Measurements from ENCODE around the gene ATP11A.
A peak's percentile ranks its signal among the peaks of the same experiment; 100 is the strongest.

The ATP11A gene

GRCh38 chr13:112744168-112745021, 54.6 kb downstream of the ATP11A start:
- peak; percentile 35 for DNase-seq

- DNase-seq = no peak
These were observed 56.2 kb downstream of the ATP11A start for GRCh38 chr13:112746044-112746443.

GRCh38 chr13:112747256-112747655, 57.4 kb downstream of the ATP11A start:
- no peak for DNase-seq

- DNase-seq = no peak
These were observed 59.3 kb downstream of the ATP11A start for GRCh38 chr13:112748947-112749735.

GRCh38 chr13:112750570-112750969, 60.7 kb downstream of the ATP11A start:
- DNase-seq = no peak

GRCh38 chr13:112751617-112752016, 61.8 kb downstream of the ATP11A start:
- DNase-seq = no peak

GRCh38 chr13:112752211-112752610, 62.4 kb downstream of the ATP11A start:
- no peak for DNase-seq

GRCh38 chr13:112752711-112753541, 63.1 kb downstream of the ATP11A start:
- no peak for DNase-seq

GRCh38 chr13:112753833-112754232, 64.0 kb downstream of the ATP11A start:
- DNase-seq = no peak

GRCh38 chr13:112754281-112755025, 64.6 kb downstream of the ATP11A start:
- no peak for DNase-seq

- DNase-seq = no peak
These were observed 65.5 kb downstream of the ATP11A start for GRCh38 chr13:112755331-112755730.

- DNase-seq = no peak
These were observed 66.2 kb downstream of the ATP11A start for GRCh38 chr13:112756081-112756480.

GRCh38 chr13:112756511-112756966, 66.7 kb downstream of the ATP11A start:
- no peak for DNase-seq

- no peak for DNase-seq
These were observed 67.3 kb downstream of the ATP11A start for GRCh38 chr13:112756967-112757758.

GRCh38 chr13:112757759-112758086, 67.9 kb downstream of the ATP11A start:
- DNase-seq = no peak

GRCh38 chr13:112759053-112759452, 69.2 kb downstream of the ATP11A start:
- no peak for DNase-seq

- DNase-seq = no peak
These were observed 70.0 kb downstream of the ATP11A start for GRCh38 chr13:112759827-112760226.

- no peak for DNase-seq
These were observed 70.6 kb downstream of the ATP11A start for GRCh38 chr13:112760435-112760834.

- no peak for DNase-seq
These were observed 71.1 kb downstream of the ATP11A start for GRCh38 chr13:112760931-112761330.

GRCh38 chr13:112761701-112762689, 72.2 kb downstream of the ATP11A start:
- peak; percentile 50 for DNase-seq
